Coronary artery (tissue), 2 donors: ENCODE data around the gene OR10A5.
A peak's percentile ranks its signal among the peaks of the same experiment; 100 is the strongest.
"Not testable (repeated sequence)": the region's sequence is repeated elsewhere in the genome, so short reads cannot be mapped to it uniquely, and the experiment has no call there.

Source experiments
- DNase-seq: peaks from one replicate; pipeline ENCODE4 v3.0.0-alpha.2; 2017; ENCODE audit warnings: low spot score
- H3K27ac ChIP-seq, 2 donors: fragments of 200-600 bp; sonication (generic); one replicate each; pipeline ENCODE4 v1.5.1; 2016 to 2019
- H3K4me3 ChIP-seq: fragments of 200-600 bp; sonication (generic); 2 replicates; pipeline ENCODE4 v1.5.1; 2016; ENCODE audit warnings: mild to moderate bottlenecking, moderate library complexity
- TF ChIP-seq, protein P1 (sequence below): fragments of 200-600 bp; sonication (generic); IDR thresholded peaks from one replicate; pipeline ENCODE4 v1.5.1; 2019; ENCODE audit warnings: antibody characterized with exemption

Gene OR10A5, protein sequence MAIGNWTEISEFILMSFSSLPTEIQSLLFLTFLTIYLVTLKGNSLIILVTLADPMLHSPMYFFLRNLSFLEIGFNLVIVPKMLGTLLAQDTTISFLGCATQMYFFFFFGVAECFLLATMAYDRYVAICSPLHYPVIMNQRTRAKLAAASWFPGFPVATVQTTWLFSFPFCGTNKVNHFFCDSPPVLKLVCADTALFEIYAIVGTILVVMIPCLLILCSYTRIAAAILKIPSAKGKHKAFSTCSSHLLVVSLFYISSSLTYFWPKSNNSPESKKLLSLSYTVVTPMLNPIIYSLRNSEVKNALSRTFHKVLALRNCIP

DNA sequence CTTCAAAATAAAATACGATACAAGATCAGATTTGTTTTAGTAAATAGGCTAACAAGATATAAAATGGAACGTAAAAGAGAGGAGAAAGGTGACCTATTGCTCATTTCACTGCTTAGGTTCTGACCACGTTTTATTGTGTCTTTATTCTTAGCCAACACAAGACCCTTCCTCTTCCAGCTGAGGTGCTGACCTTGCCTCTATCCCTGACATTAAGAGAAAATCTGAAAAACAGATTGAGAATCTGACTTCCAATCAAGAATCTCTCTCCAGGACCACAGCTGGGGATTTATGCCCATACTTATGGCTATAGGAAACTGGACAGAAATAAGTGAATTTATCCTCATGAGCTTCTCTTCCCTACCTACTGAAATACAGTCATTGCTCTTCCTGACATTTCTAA, at the start of gene OR10A5:
OR10A5 (plus strand) TSS at position 301 of the 400 bp plus-strand sequence; CDS start at position 301, 0 bp downstream.
- no peak within 1 kb of the TSS for H3K4me3 ChIP-seq
- TF ChIP-seq, protein P1, sequence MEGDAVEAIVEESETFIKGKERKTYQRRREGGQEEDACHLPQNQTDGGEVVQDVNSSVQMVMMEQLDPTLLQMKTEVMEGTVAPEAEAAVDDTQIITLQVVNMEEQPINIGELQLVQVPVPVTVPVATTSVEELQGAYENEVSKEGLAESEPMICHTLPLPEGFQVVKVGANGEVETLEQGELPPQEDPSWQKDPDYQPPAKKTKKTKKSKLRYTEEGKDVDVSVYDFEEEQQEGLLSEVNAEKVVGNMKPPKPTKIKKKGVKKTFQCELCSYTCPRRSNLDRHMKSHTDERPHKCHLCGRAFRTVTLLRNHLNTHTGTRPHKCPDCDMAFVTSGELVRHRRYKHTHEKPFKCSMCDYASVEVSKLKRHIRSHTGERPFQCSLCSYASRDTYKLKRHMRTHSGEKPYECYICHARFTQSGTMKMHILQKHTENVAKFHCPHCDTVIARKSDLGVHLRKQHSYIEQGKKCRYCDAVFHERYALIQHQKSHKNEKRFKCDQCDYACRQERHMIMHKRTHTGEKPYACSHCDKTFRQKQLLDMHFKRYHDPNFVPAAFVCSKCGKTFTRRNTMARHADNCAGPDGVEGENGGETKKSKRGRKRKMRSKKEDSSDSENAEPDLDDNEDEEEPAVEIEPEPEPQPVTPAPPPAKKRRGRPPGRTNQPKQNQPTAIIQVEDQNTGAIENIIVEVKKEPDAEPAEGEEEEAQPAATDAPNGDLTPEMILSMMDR: no peak
- DNase-seq: no peak
- no peak within 1 kb of the TSS for H3K27ac ChIP-seq

DNA sequence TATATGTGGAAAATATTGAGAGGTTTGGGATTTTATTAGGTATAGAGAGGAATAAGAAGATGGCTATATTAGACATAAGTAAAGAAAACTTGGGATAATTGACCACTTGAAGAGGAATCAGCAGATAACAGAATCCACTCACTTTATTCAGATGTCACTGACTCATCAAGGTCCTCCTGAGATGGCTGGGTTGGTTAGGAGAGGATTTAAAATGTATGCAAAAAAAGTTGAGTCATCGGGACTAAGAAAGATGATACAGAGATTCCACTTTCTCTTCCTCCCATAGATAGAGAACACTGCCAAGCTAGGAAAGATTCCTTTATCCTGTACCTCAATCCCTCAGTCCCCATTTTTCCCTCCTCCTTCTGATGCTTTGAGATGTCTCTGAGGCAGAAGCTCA, 46.1 kb upstream of the OR10A5 start, which contains the start of gene OR6A2:
OR6A2 (minus strand) TSS at position 288 of the 400 bp plus-strand sequence. CDS start 3,981 bp downstream, outside the sequence.
- TF ChIP-seq, protein P1: no peak
- no peak for DNase-seq
- H3K4me3 ChIP-seq: no peak within 1 kb of the TSS
- H3K27ac ChIP-seq: no peak within 1 kb of the TSS

DNA sequence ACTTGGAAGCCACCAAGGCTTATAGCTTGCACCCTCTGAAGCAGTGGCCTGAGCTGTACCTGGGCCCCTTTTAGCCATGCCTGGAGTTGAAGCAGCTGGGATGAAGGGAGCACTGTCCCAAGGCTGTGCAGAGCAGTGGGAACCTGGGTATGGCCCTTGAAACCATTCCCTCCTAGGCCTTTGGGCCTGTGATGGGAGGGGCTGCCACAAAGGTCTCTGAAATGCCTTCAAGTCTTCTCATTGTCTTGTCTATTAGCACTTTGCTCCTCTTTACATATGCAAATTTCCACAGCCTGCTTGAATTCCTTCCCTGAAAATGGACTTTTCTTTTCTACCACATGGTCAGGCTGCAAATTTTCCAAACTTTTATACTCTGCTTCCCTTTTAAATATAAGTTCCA, 44.4 kb upstream of the OR10A5 start:
- not testable (repeated sequence) for H3K4me3 ChIP-seq, H3K27ac ChIP-seq, DNase-seq

DNA sequence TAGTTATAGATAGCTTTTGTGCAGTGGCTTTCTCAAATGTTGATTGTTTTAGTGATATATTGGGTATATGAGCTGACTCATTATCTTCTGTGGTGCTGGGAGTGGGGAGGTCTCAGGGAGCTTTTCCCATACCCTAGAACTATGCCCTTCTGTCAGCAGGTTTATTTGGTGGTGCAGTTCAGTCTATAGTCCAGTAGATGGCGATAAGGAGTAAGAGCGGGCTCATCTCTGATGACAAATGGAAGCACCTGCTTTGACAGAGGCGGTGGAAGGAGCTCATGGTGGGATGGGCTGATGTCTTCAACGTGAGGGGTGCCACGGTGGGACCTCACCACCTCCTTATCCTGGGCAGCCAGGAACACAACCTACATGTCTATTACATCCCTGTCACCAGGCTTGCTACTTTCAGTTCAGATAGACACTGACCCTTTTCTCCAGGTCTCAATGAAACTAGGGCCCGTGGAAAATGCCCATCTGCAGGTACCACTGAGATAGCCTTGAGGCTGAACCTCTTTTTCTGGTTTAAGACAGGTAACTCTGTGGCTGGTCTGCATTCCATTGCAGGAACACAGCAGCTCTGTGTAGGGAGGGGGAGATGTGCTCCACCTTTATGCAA, 33.0 kb upstream of the OR10A5 start:
- TF ChIP-seq, protein P1: peak; percentile 58
- DNase-seq: no peak
- no peak overlapping the region for H3K4me3 ChIP-seq
- H3K27ac ChIP-seq: no peak overlapping the region

DNA sequence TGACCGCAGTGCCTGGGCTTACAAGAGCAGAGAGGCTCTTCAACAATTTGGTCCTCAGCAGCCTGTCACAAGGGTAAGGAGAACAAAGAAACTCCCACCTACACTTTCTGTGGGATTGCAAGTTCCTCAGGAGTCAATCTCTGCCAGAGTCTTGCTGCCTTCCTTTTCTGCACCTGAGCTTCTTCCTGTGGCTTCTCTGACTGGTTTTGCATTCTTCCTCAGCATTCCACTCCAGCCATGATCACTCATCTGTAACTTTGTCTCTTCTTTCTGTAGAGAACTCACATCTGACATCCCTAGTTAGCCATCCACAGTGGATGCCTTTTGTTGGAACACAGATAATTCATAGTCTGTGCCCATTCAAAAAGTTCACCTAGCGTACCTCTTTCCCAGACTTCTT, 31.8 kb upstream of the OR10A5 start:
- DNase-seq: no peak
- TF ChIP-seq, protein P1: no peak
- no peak overlapping the region for H3K27ac ChIP-seq
- H3K4me3 ChIP-seq: no peak overlapping the region

DNA sequence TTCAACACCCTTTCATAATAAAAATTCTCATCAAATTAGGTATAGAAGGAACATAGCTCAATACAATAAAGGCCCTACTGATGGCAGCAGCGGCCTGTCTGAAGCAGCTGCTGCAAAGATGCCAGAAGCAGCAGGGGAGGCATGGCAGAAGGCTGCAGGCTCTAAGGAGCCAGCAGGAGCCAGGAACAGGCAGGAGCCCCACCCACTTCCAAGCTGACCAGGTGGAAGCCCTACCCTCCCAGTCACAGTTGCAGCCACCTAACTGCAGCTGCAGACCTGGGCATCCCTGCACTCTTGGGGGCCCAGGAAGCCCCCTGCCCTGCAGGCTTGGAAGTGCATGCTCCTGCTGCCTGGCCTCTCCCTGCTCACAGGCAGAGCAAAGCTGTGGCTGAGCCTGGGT, 27.8 kb upstream of the OR10A5 start:
- Histone ChIP-seq H3K27ac (no peak overlapping the region), H3K4me3 (no peak overlapping the region)
- no peak for DNase-seq
- TF ChIP-seq, protein P1: no peak

DNA sequence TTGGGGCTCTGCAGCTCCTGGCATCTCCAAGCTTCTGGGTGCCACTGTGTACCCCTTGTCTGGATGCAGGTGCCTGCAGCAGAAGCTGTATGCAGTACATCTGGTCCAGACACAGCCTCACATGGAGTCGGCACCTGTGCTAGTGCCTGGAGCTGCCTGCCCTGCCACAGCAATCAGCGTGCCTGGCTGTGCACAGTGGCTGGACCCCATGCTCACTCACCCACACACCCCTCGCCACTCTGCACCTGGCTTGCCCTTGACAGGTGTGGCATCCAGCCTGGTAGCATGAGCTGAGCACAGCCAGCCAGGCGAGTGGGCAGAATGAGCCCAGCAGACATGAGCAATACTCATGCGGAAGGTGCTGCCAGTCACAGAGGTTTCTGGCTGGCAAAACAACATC, 26.5 kb upstream of the OR10A5 start:
- TF ChIP-seq, protein P1: no peak
- H3K4me3 ChIP-seq: no peak overlapping the region

More for the DNA sequence above, 26.5 kb upstream of the OR10A5 start:
- H3K27ac ChIP-seq: no peak overlapping the region
- DNase-seq: no peak
